ENCODE data around the gene UCK1.

UCK1 gene

GRCh38 chr9:131521822-131522221 is 9.2 kb downstream of the UCK1 start:
- no peak overlapping the region for H3K9ac ChIP-seq
- H4K20me1 ChIP-seq (ENCODE audit: insufficient read depth): no peaks in the 10 kb centered on the region
- no peak overlapping the region for H2AFZ ChIP-seq (ENCODE audit: low read depth)
- no peak overlapping the region for H3K4me2 ChIP-seq
- no peaks in the 10 kb centered on the region for H3K4me1 ChIP-seq (ENCODE audit: low read depth, poor library complexity, severe bottlenecking)
- H3K27me3 ChIP-seq (ENCODE audit: insufficient read depth, low read depth): no peaks in the 10 kb centered on the region
- H3K36me3 ChIP-seq (ENCODE audit: insufficient read depth): no peaks in the 10 kb centered on the region; the same call in 1 of the 2 replicates
- no peak for TF ChIP-seq CTCF (conservative IDR thresholded peaks at IDR 0.05; ENCODE audit: low read depth, low read length)
- H3K4me3 ChIP-seq (IDR thresholded peaks at IDR 0.05; ENCODE audit: insufficient read depth, low read depth, low read length): no peak overlapping the region
- no peak overlapping the region for H3K27ac ChIP-seq
- H3K79me2 ChIP-seq (ENCODE audit: insufficient read depth, low read depth): no peaks in the 10 kb centered on the region

GRCh38 chr9:131521203-131521602 is 9.9 kb downstream of the UCK1 start:
- H3K4me2 ChIP-seq: no peak overlapping the region
- no peaks in the 10 kb centered on the region for H3K79me2 ChIP-seq (ENCODE audit: insufficient read depth, low read depth)
- H3K4me1 ChIP-seq (ENCODE audit: low read depth, poor library complexity, severe bottlenecking): no peaks in the 10 kb centered on the region
- peaks cover 6% of the 10 kb centered on the region; the same call in 1 of the 2 replicates for H3K36me3 ChIP-seq (ENCODE audit: insufficient read depth)
- no peak overlapping the region for H3K9ac ChIP-seq
- no peak for TF ChIP-seq CTCF (conservative IDR thresholded peaks at IDR 0.05; ENCODE audit: low read depth, low read length)
- no peak overlapping the region for H3K4me3 ChIP-seq (IDR thresholded peaks at IDR 0.05; ENCODE audit: insufficient read depth, low read depth, low read length)
- H4K20me1 ChIP-seq (ENCODE audit: insufficient read depth): no peaks in the 10 kb centered on the region
- no peak overlapping the region for H3K27ac ChIP-seq
- no peak overlapping the region for H2AFZ ChIP-seq (ENCODE audit: low read depth)
- no peaks in the 10 kb centered on the region for H3K27me3 ChIP-seq (ENCODE audit: insufficient read depth, low read depth)

DNA sequence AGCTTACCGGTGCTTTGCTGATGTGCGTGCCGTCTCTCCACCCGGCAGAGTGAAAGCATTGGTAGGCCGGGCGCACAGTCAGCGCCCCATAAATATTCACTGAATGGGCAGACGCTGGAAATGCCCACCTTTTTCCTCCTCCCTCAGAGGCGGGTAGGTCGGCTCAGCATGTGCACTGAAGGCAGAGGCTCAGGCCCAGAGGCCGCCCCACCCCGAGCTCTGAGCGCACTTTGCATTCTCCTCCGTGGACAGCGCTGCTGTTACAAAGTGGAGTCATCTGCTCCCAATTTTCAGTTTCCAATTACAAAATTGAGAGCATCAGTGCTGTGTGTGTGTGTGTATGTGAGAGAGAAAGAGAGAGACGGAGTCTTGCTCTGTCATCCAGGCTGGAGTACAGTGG is 10.6 kb downstream of the UCK1 start:
- Histone ChIP-seq H3K9ac (no peak overlapping the region), H3K27me3 (ENCODE audit: insufficient read depth, low read depth) (no peaks in the 10 kb centered on the region), H2AFZ (ENCODE audit: low read depth) (no peak overlapping the region), H3K27ac (no peak overlapping the region), H3K4me3 (IDR thresholded peaks at IDR 0.05; ENCODE audit: insufficient read depth, low read depth, low read length) (no peak overlapping the region), H3K36me3 (ENCODE audit: insufficient read depth) (peaks cover 8% of the 10 kb centered on the region; the same call in 1 of the 2 replicates), H3K4me2 (no peak overlapping the region), H3K79me2 (ENCODE audit: insufficient read depth, low read depth) (no peaks in the 10 kb centered on the region), H3K4me1 (ENCODE audit: low read depth, poor library complexity, severe bottlenecking) (no peaks in the 10 kb centered on the region), H4K20me1 (ENCODE audit: insufficient read depth) (no peaks in the 10 kb centered on the region)
- no peak for TF ChIP-seq CTCF (conservative IDR thresholded peaks at IDR 0.05; ENCODE audit: low read depth, low read length)

DNA sequence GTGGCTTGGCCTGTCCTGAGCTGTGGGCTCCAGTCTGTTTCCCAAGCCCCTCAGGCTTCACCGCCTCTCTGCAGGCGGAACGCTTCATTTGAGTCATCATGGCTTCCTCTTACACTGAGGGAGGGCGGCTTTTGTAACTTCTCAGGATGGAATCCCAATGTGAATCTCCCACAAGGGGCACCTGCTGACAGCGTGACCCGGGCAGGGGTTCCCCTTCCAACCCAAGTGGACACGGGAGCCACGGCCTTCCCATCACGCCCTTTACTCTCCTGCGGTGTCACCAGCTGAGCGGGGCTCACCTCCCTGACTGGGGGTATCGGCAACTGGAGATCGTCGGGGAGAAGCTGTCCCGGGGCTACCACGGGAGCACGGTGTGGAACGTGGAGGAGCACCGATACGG is 12.5 kb downstream of the UCK1 start:
- no peak overlapping the region for H3K27ac ChIP-seq
- no peaks in the 10 kb centered on the region for H3K4me1 ChIP-seq (ENCODE audit: low read depth, poor library complexity, severe bottlenecking)
- no peaks in the 10 kb centered on the region for H3K79me2 ChIP-seq (ENCODE audit: insufficient read depth, low read depth)
- H2AFZ ChIP-seq (ENCODE audit: low read depth): no peak overlapping the region
- H3K4me3 ChIP-seq (IDR thresholded peaks at IDR 0.05; ENCODE audit: insufficient read depth, low read depth, low read length): no peak overlapping the region
- H3K27me3 ChIP-seq (ENCODE audit: insufficient read depth, low read depth): no peaks in the 10 kb centered on the region
- no peaks in the 10 kb centered on the region for H4K20me1 ChIP-seq (ENCODE audit: insufficient read depth)
- peaks cover 8% of the 10 kb centered on the region; the same call in 1 of the 2 replicates for H3K36me3 ChIP-seq (ENCODE audit: insufficient read depth)
- H3K9ac ChIP-seq: no peak overlapping the region
- no peak overlapping the region for H3K4me2 ChIP-seq
- no peak for TF ChIP-seq CTCF (conservative IDR thresholded peaks at IDR 0.05; ENCODE audit: low read depth, low read length)

Data from KMS-11 (cell line).